ENCODE data around the gene MRTFB. TPM values are rescaled to one million over a fixed set of nuclear protein-coding genes. Genes with fewer than 3 reads are reported as not detected.
A peak's percentile ranks its signal among the peaks of the same experiment; 100 is the strongest.
"Not testable (repeated sequence)": the region's sequence is repeated elsewhere in the genome, so short reads cannot be mapped to it uniquely, and the experiment has no call there.

The MRTFB gene
- total and polyA plus RNA-seq, 5 experiments from 2014 or later: 2.5 to 23.3 (median 6.4) TPM

DNA sequence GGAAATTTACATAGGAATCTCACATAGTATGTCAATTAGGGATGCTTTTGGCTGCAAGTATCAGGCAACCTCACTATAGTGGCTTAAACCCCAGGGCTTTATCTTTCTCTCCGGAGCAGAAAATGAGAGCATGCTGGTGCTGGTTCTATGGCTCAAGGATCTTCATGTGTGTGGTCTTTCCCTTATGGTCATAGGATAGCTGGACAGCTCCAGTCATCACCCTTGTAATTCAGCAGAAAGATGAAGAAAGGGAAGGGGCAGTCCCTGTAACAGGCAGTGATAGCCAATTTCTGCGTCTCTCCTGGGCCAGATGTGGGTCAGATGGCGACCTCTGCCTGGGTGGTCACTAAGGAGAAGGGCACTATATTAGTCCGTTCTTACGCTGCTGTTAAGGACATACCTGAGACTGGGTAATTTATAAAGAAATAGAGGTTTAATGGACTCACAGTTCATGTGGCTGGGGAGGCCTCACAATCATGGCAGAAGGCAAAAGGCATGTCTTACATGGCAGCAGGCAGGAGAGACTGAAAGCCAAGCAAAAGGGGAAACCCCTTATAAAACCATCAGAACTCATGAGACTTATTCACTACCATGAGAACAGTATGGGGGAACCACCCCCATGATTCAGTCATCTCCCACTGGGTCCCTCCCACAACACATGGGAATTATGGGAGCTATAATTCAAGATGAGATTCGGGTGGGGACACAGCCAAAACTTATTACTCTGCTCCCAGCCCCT lies 23.8 kb upstream of the MRTFB start:
- H3K4me1 Mint-ChIP-seq, H3K36me3 Mint-ChIP-seq: not testable (repeated sequence)

DNA sequence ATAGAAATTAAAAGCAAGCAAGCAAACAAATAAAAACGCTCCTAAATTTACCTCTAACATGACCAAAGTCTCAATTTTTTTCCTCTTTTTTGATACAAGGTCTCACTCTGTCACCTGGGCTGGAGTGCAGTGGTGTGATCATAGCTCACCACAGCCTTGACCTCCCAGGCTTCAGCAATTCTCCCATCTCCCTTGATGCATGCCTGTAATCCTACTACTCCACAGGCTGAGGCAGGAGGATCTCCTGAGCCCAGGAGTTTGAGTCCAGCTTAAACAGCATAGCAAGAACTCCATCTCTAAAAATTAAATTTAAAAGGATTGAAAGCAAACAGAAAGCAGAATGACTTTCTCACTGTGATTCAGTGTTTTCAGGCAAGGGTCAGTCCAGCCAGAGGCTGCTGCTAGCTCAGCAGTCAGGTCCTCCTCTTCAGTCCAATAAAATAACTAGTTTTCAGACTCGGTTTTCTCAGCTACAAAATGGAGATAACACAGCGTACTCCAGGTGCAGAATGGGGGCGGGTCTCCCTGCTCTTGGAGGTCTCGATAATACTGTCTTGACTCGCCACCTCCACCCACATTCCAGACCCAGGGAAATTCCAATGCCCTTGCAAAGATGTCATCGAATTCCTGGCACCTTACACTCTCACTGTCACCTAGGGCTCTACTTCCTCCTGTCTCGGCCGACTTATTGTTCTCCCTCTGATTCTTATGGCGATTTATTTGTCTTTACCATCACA lies 20.7 kb upstream of the MRTFB start:
- H3K27me3 Mint-ChIP-seq: peaks cover 6 to 11% (median 8%) of the 10 kb centered on the region in 5 donors
- H3K4me1 Mint-ChIP-seq: no peaks in the 10 kb centered on the region
- no peak overlapping the region for H3K4me3 Mint-ChIP-seq
- H3K36me3 Mint-ChIP-seq: no peaks in the 10 kb centered on the region
- no peaks in the 10 kb centered on the region for H3K9me3 Mint-ChIP-seq
- no peak overlapping the region for H3K27ac Mint-ChIP-seq
- POLR2A ChIA-PET: no interaction called here
- no peak for ATAC-seq
- no peak for DNase-seq

More for the DNA sequence above, 23.8 kb upstream of the MRTFB start:
- ATAC-seq, DNase-seq, H3K9me3 Mint-ChIP-seq, H3K4me3 Mint-ChIP-seq, H3K27ac Mint-ChIP-seq: not testable (repeated sequence)
- H3K27me3 Mint-ChIP-seq: peaks cover 5 to 15% (median 7%) of the 10 kb centered on the region in 5 donors
- POLR2A ChIA-PET: interaction anchor here (0.6 kb wide), 1 partner anchor 31 kb away, joined by 3 read pairs; no protein-coding TSS in a partner anchor

DNA sequence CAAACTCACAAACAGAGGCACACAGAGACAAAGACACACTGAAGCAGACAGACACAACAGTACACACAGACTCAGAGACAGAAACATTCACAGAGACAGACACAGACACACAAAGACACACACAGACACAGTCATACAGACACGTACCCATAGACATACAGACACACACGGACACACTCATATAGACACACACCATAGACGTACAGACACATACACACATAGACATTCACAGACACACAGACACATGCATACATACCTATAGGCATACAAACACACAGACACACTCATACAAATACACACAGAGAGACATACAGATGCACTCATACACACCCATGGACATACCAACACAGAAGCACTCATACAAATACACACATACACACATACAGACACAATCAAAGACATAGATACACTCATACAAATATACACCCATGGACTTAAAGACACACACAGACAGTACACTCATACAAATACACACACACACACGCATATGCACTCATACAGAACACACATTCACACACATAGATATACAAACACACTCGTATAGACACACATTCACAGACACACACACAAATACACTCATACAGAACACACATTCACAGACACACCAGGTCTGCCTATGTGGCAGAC lies 19.9 kb upstream of the MRTFB start:
- Mint-ChIP-seq H3K27me3 (peaks cover 8 to 14% (median 9%) of the 10 kb centered on the region in 5 donors), H3K36me3 (no peaks in the 10 kb centered on the region), H3K27ac (no peak overlapping the region), H3K4me1 (no peaks in the 10 kb centered on the region), H3K9me3 (peaks cover 0 to under 1% (median 0%) of the 10 kb centered on the region in 9 donors), H3K4me3 (no peak overlapping the region)
- DNase-seq (no peak), ATAC-seq (no peak)
- POLR2A ChIA-PET: no interaction called here

DNA sequence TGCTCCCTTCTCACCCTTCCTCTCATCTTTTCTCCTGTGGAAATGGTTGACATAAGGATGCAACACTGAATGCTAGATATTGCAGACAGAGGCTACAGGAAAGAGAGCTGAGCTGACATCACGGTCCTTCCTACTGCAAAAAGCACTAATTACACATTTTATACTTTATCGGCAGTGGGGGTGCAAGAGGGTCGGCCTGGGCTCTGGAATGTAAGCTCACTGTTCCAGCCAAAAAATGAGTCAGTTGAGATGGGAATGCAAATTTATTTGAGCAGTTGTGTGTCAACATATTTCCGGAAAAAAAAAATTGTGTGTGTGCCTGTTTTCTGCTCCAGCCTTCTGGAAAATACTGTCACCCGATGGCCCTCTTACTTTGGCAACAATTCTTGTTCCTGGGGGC lies 14.1 kb upstream of the MRTFB start:
- POLR2A ChIA-PET: no interaction called here
- Mint-ChIP-seq H3K4me1 (no peaks in the 10 kb centered on the region), H3K36me3 (no peaks in the 10 kb centered on the region)

DNA sequence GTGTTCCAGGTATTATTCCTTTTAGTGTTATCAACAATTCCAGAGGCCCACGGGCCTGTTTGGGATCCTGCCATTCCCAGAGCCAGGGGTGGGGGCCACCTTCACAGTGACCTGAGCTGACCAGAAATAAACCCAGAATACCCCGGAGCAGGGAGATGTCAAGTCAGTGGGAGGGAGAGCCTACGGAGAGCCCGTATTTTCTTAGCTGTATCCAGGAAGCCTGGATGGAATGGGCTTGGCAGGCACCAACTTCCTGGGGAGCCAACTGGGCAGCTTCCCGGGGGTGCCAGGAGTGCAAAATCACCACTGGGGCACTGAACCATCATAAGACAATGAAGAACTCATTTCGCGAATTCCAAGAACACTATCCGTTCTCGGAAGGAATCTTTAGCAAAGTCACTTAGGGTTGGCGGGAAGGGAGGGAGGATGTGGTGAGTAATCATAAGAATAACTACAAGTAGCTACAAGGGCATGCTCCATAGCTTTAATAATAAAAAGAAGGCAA lies 13.2 kb upstream of the MRTFB start:
- no peak for DNase-seq
- no peaks in the 10 kb centered on the region for H3K36me3 Mint-ChIP-seq
- H3K4me1 Mint-ChIP-seq: no peaks in the 10 kb centered on the region
- ATAC-seq: no peak
- no peak overlapping the region for H3K4me3 Mint-ChIP-seq
- H3K9me3 Mint-ChIP-seq: peaks cover 0 to 15% (median 0%) of the 10 kb centered on the region in 9 donors
- no peak overlapping the region for H3K27ac Mint-ChIP-seq
- POLR2A ChIA-PET: no interaction called here
- H3K27me3 Mint-ChIP-seq: peaks cover 12 to 26% (median 21%) of the 10 kb centered on the region in 5 donors

More for the DNA sequence above, 14.1 kb upstream of the MRTFB start:
- no peak overlapping the region for H3K4me3 Mint-ChIP-seq
- ATAC-seq: no peak
- peaks cover 12 to 27% (median 21%) of the 10 kb centered on the region in 5 donors for H3K27me3 Mint-ChIP-seq
- DNase-seq: no peak
- H3K27ac Mint-ChIP-seq: no peak overlapping the region
- peaks cover 0 to 15% (median 0%) of the 10 kb centered on the region in 9 donors for H3K9me3 Mint-ChIP-seq

DNA sequence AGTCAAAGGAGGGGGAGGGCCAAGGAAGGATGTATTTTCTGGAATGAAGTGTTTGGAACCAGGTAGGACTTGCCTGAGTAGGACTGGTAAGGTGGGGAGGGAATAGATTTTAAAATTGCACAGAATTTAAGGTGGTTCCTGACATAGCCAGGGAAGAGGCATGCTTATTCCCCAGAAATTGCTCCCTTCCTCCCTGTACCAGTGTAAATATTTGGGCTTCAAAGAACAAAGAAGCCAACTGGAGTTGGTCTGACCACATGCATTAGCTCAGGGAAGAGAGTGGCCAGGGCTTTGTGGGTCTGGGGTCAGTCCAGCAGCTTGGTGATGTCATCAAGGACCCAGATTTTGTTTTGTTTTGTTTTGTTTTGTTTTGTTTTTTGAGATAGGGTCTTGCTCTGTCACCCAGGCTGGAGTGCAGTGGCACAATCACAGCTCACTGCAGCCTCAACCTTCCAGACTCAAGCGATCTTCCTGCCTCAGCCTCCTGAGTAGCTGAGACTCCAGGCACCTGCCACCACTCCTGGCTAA lies 9.3 kb upstream of the MRTFB start:
- no peak overlapping the region for H3K4me3 Mint-ChIP-seq
- H3K36me3 Mint-ChIP-seq: no peaks in the 10 kb centered on the region
- peaks cover 0 to 9% (median 0%) of the 10 kb centered on the region in 9 donors for H3K9me3 Mint-ChIP-seq
- DNase-seq (no peak), ATAC-seq (no peak)
- no peak overlapping the region for H3K27ac Mint-ChIP-seq
- H3K27me3 Mint-ChIP-seq: peaks cover 7 to 20% (median 14%) of the 10 kb centered on the region in 5 donors
- no peaks in the 10 kb centered on the region for H3K4me1 Mint-ChIP-seq
- POLR2A ChIA-PET: no interaction called here

DNA sequence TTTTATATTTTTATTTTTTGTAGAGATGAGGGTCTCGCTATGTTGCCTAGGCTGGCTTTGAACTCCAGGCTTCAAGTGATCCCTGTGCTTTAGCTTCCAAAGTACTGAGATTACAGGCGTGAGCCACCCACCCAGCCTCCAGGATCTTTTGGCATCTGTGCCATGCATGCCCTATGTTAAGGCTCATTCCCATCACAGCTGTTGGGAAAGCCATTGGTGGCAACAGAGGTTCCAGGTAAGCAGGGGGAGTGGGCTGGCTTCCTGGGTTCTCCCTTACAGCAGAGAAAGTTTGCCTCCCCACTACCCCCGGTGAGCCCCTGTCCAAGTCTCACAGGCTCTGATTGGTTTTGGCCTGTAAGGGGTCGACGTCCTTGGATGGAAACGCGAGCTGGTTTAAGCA lies 8.9 kb upstream of the MRTFB start:
- Mint-ChIP-seq H3K36me3 (no peaks in the 10 kb centered on the region), H3K9me3 (peaks cover 0 to 4% (median 0%) of the 10 kb centered on the region in 9 donors), H3K27me3 (peaks cover 7 to 15% (median 11%) of the 10 kb centered on the region in 5 donors), H3K4me1 (no peaks in the 10 kb centered on the region), H3K4me3 (no peak overlapping the region), H3K27ac (no peak overlapping the region)
- ATAC-seq: no peak
- POLR2A ChIA-PET: no interaction called here
- DNase-seq: no peak

DNA sequence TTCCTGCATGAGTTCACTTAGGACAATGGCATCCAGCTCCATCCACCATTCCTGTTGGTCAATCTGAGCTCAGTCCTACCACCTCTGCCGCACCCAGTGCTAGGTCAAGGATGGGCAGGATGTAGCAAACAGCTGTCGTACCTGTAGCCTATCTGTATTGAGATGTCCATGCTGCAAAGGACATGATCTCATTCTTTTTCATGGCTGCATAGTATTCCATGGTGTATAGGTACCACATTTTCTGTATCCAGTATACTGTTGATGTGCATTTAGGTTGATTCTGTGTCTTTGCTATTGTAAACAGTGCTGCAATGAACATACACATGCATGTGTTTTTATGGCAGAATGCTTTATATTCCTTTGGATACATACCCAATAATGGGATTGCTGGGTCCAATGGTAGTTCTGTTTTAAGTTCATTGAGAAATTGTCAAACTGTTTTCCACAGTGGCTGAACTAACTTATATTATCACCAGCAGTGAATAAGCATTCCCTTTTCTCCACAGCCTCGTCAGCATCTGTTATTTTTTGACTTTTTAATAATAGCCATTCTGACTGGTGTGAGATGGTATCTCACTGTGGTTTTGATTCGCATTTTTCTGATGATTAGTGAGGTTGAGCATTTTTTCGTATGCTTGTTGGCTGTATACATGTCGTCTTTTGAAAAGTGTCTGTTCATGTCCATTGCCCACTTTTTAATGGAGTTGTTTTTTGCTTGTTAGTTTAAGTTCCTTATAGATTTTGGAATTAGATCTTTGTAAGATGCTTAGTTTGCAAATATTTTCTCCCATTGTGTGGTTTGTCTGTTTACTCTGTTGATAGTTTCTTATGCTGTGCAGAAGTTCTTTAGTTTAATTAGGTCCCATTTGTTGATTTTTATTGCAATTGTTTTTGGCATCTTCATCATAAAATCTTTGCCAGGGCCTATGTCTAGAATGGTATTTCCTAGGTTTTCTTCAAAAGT lies 7.2 kb upstream of the MRTFB start:
- H3K4me3 Mint-ChIP-seq: no peak overlapping the region
- DNase-seq (no peak), ATAC-seq (no peak)
- no peaks in the 10 kb centered on the region for H3K36me3 Mint-ChIP-seq
- POLR2A ChIA-PET: no interaction called here
- H3K4me1 Mint-ChIP-seq: no peaks in the 10 kb centered on the region
- no peak overlapping the region for H3K27ac Mint-ChIP-seq
- peaks cover 2 to 10% (median 5%) of the 10 kb centered on the region in 5 donors for H3K27me3 Mint-ChIP-seq
- no peaks in the 10 kb centered on the region for H3K9me3 Mint-ChIP-seq

DNA sequence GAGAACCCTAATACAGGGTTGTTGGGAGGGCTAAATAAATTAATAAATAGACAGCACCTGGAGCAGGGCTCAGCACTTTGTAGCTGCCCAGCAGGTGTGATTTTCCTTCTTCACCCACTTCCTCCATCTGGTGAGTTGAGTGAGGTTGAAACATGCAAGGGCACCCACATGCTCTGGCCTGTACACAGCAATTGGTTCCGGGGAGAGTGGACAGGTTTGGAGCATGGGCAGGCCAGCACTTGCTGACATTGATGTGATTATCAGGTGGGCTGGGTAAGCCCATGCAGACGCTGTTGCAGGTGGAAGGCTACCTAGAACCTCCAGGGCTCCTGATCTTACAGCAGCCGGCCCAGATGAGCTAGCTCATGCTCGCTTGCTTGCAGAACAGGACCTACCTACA lies 1.3 kb upstream of the MRTFB start:
- POLR2A ChIA-PET: interaction anchor here (0.6 kb wide), 1 partner anchor 10 kb away, joined by 8 read pairs; no protein-coding TSS in a partner anchor
- Mint-ChIP-seq H3K27ac (peak overlapping the region; percentile 65 to 94 (median 84)), H3K4me1 (peaks cover 11 to 21% (median 14%) of the 10 kb centered on the region in 4 donors), H3K4me3 (peak overlapping the region; percentile 84 to 93 (median 87)), H3K9me3 (no peaks in the 10 kb centered on the region), H3K36me3 (no peaks in the 10 kb centered on the region), H3K27me3 (peaks cover 0 to 4% (median 0%) of the 10 kb centered on the region in 5 donors)
- ATAC-seq (no peak), DNase-seq (no peak)

DNA sequence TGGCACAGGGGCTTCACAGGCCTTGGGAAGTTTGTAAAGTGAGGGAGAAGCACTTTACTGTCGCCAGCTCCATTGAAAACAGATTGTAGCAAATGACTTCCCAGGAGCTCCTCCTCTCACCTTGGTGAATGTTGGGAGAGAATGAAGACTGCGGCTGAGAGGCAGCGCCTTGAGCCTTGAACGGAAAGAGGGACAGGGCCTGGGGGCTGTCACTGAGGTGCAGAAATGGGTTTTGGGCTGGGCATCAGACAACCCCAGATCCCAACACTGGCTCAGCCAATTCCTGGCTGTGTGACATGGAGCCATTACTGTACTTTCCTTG lies 603 bp upstream of the MRTFB start:
- Mint-ChIP-seq H3K4me1 (peaks cover 11 to 21% (median 14%) of the 10 kb centered on the region in 4 donors), H3K27ac (peak overlapping the region; percentile 70 to 94 (median 84)), H3K4me3 (peak overlapping the region; percentile 84 to 93 (median 87)), H3K9me3 (no peaks in the 10 kb centered on the region), H3K27me3 (peaks cover 0 to 4% (median 0%) of the 10 kb centered on the region in 5 donors), H3K36me3 (no peaks in the 10 kb centered on the region)
- DNase-seq (peak in 2 of 10 donors; percentile 1 to 3), ATAC-seq (no peak)
- POLR2A ChIA-PET: no interaction called here

DNA sequence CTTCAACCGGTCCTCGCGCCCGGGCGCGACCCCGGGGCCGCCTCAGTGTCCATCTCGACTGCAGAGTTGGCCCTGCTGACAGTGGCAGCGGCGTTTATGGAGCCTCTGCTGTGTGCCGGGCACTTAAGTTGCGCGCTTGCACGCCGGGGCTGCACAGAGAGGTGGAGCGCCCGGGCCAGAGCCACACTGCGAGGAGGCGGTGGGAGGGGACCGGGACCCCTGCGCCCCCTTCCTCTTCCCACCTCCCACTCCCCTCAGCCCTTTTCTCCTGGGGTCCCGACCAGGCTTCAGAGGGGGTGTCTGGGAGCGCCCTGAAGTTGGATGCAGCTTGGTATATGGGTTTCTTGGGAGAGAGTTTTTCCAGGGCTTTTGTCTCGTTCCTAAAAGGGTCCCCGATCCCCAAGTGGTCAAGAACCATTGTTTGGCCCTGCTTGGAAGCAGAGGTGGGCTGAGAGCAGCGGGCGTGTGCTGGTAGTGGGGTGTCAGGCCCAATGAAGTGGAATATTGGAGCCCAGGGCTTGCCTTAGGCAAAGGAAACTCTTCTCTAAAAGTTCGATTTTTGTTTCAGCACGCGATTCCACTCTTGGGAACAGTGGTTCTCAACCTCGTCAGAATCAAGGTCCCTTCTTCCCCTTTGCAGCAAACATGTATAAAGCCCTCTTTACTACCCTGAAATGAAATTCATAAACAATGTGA lies 605 bp downstream of the MRTFB start:
- H3K36me3 Mint-ChIP-seq: no peaks in the 10 kb centered on the region
- POLR2A ChIA-PET: no interaction called here
- no peaks in the 10 kb centered on the region for H3K9me3 Mint-ChIP-seq
- peak in 1 of 10 donors; percentile 3 for DNase-seq
- peak overlapping the region; percentile 83 to 93 (median 88) for H3K4me3 Mint-ChIP-seq
- peak; percentile 50 to 51 for ATAC-seq
- H3K4me1 Mint-ChIP-seq: peaks cover 11 to 21% (median 14%) of the 10 kb centered on the region in 4 donors
- H3K27me3 Mint-ChIP-seq: peaks cover 0 to 4% (median 0%) of the 10 kb centered on the region in 5 donors
- H3K27ac Mint-ChIP-seq: peak overlapping the region; percentile 48 to 93 (median 86)

All from naive thymus-derived CD8-positive, alpha-beta T cell (primary cell).